Ishikawa (cell line): ENCODE data around the gene HSPB2.
A peak's percentile ranks its signal among the peaks of the same experiment; 100 is the strongest.

Experiments used
- CEBPB ChIP-seq: IDR thresholded peaks from 2 replicates; pipeline ENCODE4 v1.6.1; 2012
- CREB1 ChIP-seq: IDR thresholded peaks from 2 replicates; pipeline ENCODE4 v1.6.1; 2012; ENCODE audit warnings: low read depth
- EGR1 ChIP-seq: IDR thresholded peaks from 2 replicates; pipeline ENCODE4 v1.6.1; 2012
- EP300 ChIP-seq: IDR thresholded peaks from 2 replicates; pipeline ENCODE4 v1.6.1; 2012; ENCODE audit warnings: borderline replicate concordance
- FOXM1 ChIP-seq: IDR thresholded peaks from 2 replicates; pipeline ENCODE4 v1.6.1; 2012; ENCODE audit warnings: low read depth, borderline replicate concordance
- NFIC ChIP-seq: IDR thresholded peaks from 2 replicates; pipeline ENCODE4 v1.6.1; 2012
- RAD21 ChIP-seq: IDR thresholded peaks from 2 replicates; pipeline ENCODE4 v1.6.1; 2012; ENCODE audit warnings: low read depth
- REST ChIP-seq: IDR thresholded peaks from 2 replicates; pipeline ENCODE4 v1.6.1; 2012; ENCODE audit warnings: low read depth, mild to moderate bottlenecking
- TAF1 ChIP-seq: IDR thresholded peaks from 2 replicates; pipeline ENCODE4 v1.6.1; 2012; ENCODE audit warnings: low read depth, mild to moderate bottlenecking
- TCF12 ChIP-seq: IDR thresholded peaks from 2 replicates; pipeline ENCODE4 v1.6.1; 2012; ENCODE audit warnings: low read depth
- TEAD4 ChIP-seq: IDR thresholded peaks from 2 replicates; pipeline ENCODE4 v1.6.1; 2012
- YY1 ChIP-seq: IDR thresholded peaks from 2 replicates; pipeline ENCODE4 v1.6.1; 2012; ENCODE audit warnings: low read depth
- ZBTB7A ChIP-seq: IDR thresholded peaks from 2 replicates; pipeline ENCODE4 v1.6.1; 2012; ENCODE audit warnings: low read depth
- TF ChIP-seq, protein P1 (sequence below): IDR thresholded peaks from 2 replicates; pipeline ENCODE4 v1.6.1; 2012
- TF ChIP-seq, protein P2 (sequence below): IDR thresholded peaks from 2 replicates; pipeline ENCODE4 v1.6.1; 2012

Gene HSPB2

GRCh38 chr11:111923951-111924350, 11.4 kb downstream of the HSPB2 start:
- no peak for TF ChIP-seq EGR1
- no peak for TF ChIP-seq RAD21
- no peak for TF ChIP-seq REST
- no peak for TF ChIP-seq TAF1
- TF ChIP-seq, protein P1, sequence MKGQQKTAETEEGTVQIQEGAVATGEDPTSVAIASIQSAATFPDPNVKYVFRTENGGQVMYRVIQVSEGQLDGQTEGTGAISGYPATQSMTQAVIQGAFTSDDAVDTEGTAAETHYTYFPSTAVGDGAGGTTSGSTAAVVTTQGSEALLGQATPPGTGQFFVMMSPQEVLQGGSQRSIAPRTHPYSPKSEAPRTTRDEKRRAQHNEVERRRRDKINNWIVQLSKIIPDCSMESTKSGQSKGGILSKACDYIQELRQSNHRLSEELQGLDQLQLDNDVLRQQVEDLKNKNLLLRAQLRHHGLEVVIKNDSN = no peak
- TF ChIP-seq, protein P2, sequence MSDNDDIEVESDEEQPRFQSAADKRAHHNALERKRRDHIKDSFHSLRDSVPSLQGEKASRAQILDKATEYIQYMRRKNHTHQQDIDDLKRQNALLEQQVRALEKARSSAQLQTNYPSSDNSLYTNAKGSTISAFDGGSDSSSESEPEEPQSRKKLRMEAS = no peak
- TF ChIP-seq CEBPB = no peak
- no peak for TF ChIP-seq EP300
- TF ChIP-seq YY1 = no peak
- TF ChIP-seq CREB1 = no peak
- TF ChIP-seq NFIC = no peak
- TF ChIP-seq TCF12 = no peak
- no peak for TF ChIP-seq ZBTB7A
- no peak for TF ChIP-seq TEAD4
- no peak for TF ChIP-seq FOXM1

DNA sequence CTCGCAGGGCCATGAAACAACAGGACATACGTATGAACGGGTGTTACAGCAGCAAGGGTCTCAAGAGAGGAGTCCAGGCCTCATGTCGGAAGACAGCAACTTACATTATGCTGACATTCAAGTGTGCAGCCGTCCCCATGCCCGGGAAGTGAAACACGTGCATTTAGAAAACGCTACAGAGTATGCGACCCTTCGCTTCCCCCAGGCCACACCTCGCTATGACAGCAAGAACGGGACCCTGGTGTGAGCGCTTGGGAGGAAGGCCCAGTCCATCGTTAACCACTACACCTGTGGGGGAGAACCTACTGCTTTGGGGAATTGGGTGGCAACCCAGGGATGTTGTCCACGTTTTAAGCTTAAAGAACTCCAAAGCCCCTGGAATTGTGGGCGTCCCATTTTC, 13.4 kb downstream of the HSPB2 start:
- TF ChIP-seq, protein P1 = no peak
- TF ChIP-seq EGR1 (no peak), EP300 (no peak), CEBPB (no peak), FOXM1 (no peak), TEAD4 (no peak), ZBTB7A (no peak), REST (no peak)

- TF ChIP-seq REST = no peak
- no peak for TF ChIP-seq ZBTB7A
- no peak for TF ChIP-seq EP300
- TF ChIP-seq FOXM1 = no peak
- TF ChIP-seq EGR1 = peak; percentile 41; the same call in 1 of the 2 replicates
- TF ChIP-seq YY1 = no peak
- TF ChIP-seq, protein P2 = peak; percentile 48; the same call in 1 of the 2 replicates
Observed at GRCh38 chr11:111926505-111927391, 14.2 kb downstream of the HSPB2 start.

DNA sequence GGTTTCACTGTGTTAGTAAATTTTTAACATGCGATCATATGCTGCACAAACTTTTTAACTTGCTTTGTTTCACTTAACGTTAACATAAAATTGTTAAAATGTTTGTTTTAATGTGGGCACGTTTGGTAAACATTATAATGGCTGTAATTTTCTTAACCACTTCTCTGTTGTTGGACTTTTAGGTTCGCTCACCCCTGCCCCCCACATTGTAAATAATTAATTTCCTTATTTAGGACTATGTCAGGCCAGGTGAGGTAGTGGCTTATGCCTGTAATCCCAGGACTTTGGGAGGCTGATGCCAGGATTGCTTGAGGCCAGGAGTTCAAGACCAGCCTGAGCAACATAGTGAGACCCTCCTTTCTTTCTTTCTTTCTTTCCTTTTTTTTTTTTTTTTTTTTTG, 17.9 kb downstream of the HSPB2 start:
- TF ChIP-seq CEBPB = no peak
- TF ChIP-seq ZBTB7A = no peak
- no peak for TF ChIP-seq NFIC
- TF ChIP-seq RAD21 = no peak
- no peak for TF ChIP-seq EP300

GRCh38 chr11:111932611-111932950, 20.0 kb downstream of the HSPB2 start:
- no peak for TF ChIP-seq CEBPB
- TF ChIP-seq TCF12 = no peak
- no peak for TF ChIP-seq EGR1
- TF ChIP-seq RAD21 = no peak
- TF ChIP-seq FOXM1 = no peak
